Osteocyte (in vitro differentiated cells): ENCODE results near the gene RAET1L. TPM values are rescaled to one million over a fixed set of nuclear protein-coding genes. Genes with fewer than 3 reads are reported as not detected.
A peak's percentile ranks its signal among the peaks of the same experiment; 100 is the strongest.
"Not testable (repeated sequence)": the region's sequence is repeated elsewhere in the genome, so short reads cannot be mapped to it uniquely, and the experiment has no call there.

ENCODE experiments used
- DNase-seq: peaks from one replicate; pipeline ENCODE4 v3.0.0; 2021; ENCODE audit warnings: mixed read lengths; ENCODE audit not compliant: unreplicated experiment; ENCODE audit errors: extremely low spot score
- H3K27ac Mint-ChIP-seq: one replicate; pipeline ENCODE4 v1.8.0; 2021; ENCODE audit warnings: mild to moderate bottlenecking, mixed read lengths; ENCODE audit not compliant: unreplicated experiment
- H3K27me3 Mint-ChIP-seq: one replicate; pipeline ENCODE4 v1.8.0; 2021; ENCODE audit warnings: mixed read lengths; ENCODE audit not compliant: unreplicated experiment
- H3K36me3 Mint-ChIP-seq: one replicate; pipeline ENCODE4 v1.8.0; 2021; ENCODE audit warnings: mixed read lengths; ENCODE audit not compliant: unreplicated experiment
- H3K4me1 Mint-ChIP-seq: one replicate; pipeline ENCODE4 v1.8.0; 2021; ENCODE audit warnings: mixed read lengths; ENCODE audit not compliant: unreplicated experiment
- H3K4me3 Mint-ChIP-seq: one replicate; pipeline ENCODE4 v1.8.0; 2021; ENCODE audit warnings: mild to moderate bottlenecking, moderate library complexity, mixed read lengths; ENCODE audit not compliant: unreplicated experiment
- H3K9me3 Mint-ChIP-seq: one replicate; pipeline ENCODE4 v1.8.0; 2021; ENCODE audit warnings: mixed read lengths; ENCODE audit not compliant: unreplicated experiment
- total RNA-seq: library from RNA; stranded (reverse); gene quantifications from 2 replicates; pipeline ENCODE4 v1.2.1, GENCODE V29; 2021
- TF ChIP-seq, protein P1 (sequence below): fragments of 200-600 bp; sonication (generic); IDR thresholded peaks from 2 replicates; pipeline ENCODE4 v1.5.0; 2021; ENCODE audit warnings: antibody characterized with exemption, mild to moderate bottlenecking, moderate library complexity

RAET1L gene
- total RNA-seq, 1 donor from 2014 or later: not detected

DNA sequence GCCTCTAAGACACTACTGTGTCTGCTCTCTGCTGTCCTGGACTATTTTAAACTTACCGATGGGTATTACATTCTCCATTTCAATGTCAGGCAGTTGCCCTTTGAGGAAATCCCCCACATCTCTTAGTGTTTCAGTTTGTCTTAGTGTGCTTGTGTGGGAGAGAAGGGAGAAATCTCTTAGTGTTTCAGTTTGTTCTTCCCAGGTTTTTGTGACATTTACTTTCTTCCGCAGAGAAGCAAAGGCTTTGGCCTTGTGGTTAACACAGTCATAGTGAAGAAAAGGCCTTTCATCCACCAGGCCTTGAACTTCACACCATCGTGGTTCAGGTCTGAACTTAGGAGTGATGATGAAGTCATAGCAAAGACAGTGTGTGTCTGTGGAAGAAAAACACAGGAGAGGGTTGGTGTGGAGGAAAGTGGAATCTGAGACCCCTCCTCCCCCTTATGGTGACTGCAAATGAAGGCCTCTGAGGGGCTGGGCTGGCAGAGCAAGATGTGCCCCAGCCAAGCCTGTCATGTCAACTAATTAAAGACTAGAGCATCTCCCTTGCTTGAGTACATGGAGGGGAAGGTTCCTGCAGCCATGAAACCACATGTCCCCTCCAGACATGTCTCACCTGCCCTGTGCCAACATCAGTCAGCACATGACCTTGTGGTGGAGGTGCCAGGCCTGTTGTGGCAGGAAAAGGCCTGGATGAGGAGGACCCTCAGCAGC is 23.9 kb downstream of the RAET1L start:
- peaks cover 36% of the 10 kb centered on the region for H3K27me3 Mint-ChIP-seq
- peaks cover 10% of the 10 kb centered on the region for H3K4me1 Mint-ChIP-seq
- H3K9me3 Mint-ChIP-seq: no peaks in the 10 kb centered on the region
- peak; percentile 44 for DNase-seq
- no peak overlapping the region for H3K4me3 Mint-ChIP-seq
- TF ChIP-seq, protein P1, sequence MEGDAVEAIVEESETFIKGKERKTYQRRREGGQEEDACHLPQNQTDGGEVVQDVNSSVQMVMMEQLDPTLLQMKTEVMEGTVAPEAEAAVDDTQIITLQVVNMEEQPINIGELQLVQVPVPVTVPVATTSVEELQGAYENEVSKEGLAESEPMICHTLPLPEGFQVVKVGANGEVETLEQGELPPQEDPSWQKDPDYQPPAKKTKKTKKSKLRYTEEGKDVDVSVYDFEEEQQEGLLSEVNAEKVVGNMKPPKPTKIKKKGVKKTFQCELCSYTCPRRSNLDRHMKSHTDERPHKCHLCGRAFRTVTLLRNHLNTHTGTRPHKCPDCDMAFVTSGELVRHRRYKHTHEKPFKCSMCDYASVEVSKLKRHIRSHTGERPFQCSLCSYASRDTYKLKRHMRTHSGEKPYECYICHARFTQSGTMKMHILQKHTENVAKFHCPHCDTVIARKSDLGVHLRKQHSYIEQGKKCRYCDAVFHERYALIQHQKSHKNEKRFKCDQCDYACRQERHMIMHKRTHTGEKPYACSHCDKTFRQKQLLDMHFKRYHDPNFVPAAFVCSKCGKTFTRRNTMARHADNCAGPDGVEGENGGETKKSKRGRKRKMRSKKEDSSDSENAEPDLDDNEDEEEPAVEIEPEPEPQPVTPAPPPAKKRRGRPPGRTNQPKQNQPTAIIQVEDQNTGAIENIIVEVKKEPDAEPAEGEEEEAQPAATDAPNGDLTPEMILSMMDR: no peak
- H3K36me3 Mint-ChIP-seq: no peaks in the 10 kb centered on the region
- no peak overlapping the region for H3K27ac Mint-ChIP-seq

DNA sequence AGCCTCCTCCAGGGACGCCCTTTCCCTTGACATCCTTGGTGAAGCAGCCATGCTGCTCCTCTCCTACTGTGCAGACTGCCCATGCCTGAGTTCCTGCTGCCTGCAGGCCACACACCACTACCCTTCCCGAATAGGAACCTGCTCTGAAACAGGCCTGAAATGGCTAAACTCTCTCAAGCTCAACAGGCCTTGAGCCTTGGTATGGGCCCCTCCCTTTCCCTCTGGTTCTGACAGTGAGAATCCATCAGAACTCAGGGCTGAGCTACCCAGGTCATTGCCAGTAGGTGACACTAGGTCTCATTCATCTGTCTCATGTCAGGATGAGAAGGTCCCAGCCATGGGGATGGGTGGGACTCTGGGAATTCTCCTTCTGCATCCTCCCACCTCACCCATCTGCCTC is 25.7 kb downstream of the RAET1L start:
- H3K36me3 Mint-ChIP-seq: no peaks in the 10 kb centered on the region
- peaks cover 51% of the 10 kb centered on the region for H3K27me3 Mint-ChIP-seq
- peak; percentile 59 for DNase-seq
- TF ChIP-seq, protein P1: no peak
- H3K4me1 Mint-ChIP-seq: peaks cover 6% of the 10 kb centered on the region
- H3K9me3 Mint-ChIP-seq: no peaks in the 10 kb centered on the region
- no peak overlapping the region for H3K4me3 Mint-ChIP-seq
- H3K27ac Mint-ChIP-seq: no peak overlapping the region

- DNase-seq: peak; percentile 56
- Mint-ChIP-seq H3K27ac (no peak overlapping the region), H3K9me3 (no peaks in the 10 kb centered on the region), H3K36me3 (no peaks in the 10 kb centered on the region), H3K4me3 (no peak overlapping the region), H3K4me1 (peaks cover 3% of the 10 kb centered on the region), H3K27me3 (peaks cover 82% of the 10 kb centered on the region)
- TF ChIP-seq, protein P1: no peak
Measured at GRCh38 chr6:149995971-149996370, 29.4 kb downstream of the RAET1L start.

DNA sequence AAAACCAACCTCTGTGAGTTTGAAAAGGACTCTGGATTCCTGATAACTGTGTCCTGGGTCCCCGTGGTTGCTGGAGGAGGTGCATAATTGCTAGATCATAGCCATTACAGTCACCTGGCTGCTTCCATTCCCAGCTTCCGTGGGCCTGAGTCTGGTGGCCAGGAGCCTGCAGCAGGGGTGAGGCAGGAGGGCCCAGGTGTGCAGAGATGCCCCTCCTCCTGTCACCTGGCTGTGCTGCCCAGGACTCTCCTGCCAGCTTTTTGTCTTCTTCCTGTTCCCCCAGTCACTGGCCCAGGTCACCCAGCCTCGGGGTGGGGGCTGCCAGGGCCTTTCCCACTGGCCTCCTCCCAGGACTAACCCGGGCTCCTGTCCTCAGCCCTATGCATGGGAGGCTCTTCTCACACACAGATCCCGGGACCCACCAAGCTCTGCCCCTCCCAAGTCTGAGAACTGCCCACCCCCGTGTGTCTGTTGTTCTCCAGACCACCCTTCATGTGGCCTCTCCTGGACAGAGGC is 30.0 kb downstream of the RAET1L start:
- H3K4me3 Mint-ChIP-seq: no peak overlapping the region
- H3K9me3 Mint-ChIP-seq: no peaks in the 10 kb centered on the region
- H3K27me3 Mint-ChIP-seq: peaks cover 82% of the 10 kb centered on the region
- peak; percentile 75 for DNase-seq
- H3K36me3 Mint-ChIP-seq: no peaks in the 10 kb centered on the region
- H3K27ac Mint-ChIP-seq: no peak overlapping the region
- H3K4me1 Mint-ChIP-seq: peaks cover 9% of the 10 kb centered on the region
- TF ChIP-seq, protein P1: no peak

DNA sequence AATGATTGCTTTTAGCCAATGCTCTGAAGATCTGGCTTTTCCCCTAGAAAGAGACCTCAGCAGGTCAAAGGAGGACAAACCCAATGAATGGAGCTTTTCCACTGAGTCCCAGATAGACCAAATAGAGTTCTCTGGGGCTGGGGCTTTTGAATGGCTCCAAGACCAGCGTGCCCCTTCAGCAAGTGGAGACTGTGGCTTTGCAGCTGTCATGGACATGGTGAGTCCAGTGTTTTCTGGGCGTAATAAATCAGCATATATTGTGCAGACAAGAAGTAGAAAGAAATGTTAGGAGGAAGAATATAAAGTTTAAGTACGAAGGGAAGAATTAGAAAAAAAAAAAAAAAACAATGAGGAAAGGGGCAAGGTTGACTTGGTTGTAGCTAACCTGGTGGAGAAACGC is 33.5 kb downstream of the RAET1L start:
- Mint-ChIP-seq H3K9me3 (peaks cover 8% of the 10 kb centered on the region), H3K27me3 (peaks cover 95% of the 10 kb centered on the region), H3K36me3 (peaks cover 7% of the 10 kb centered on the region), H3K4me1 (peaks cover 16% of the 10 kb centered on the region), H3K27ac (no peak overlapping the region), H3K4me3 (no peak overlapping the region)
- TF ChIP-seq, protein P1: no peak
- no peak for DNase-seq

DNA sequence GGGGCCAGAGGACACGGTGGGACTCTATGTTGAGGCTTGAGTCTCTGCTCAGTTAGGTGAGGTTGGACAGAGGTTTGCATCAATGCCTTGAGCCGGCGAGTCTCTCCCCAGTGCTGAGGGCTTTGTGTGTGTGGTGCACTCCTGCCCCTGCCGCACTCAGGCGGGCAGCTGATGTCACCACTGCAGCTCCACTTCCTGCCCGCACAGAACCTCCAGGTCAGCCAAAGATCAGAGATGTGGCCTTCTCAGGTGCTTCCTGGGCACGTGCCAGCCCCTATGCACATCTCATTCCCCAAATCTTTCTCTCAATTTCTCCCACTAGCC is 33.9 kb downstream of the RAET1L start:
- Mint-ChIP-seq H3K27me3 (peaks cover 95% of the 10 kb centered on the region), H3K4me3 (peak overlapping the region; percentile 73), H3K4me1 (peaks cover 16% of the 10 kb centered on the region)
- DNase-seq, H3K9me3 Mint-ChIP-seq, H3K27ac Mint-ChIP-seq, H3K36me3 Mint-ChIP-seq: not testable (repeated sequence)
